SU-DHL-6 (cell line): ENCODE results near the gene TMEM138.
"Not testable (repeated sequence)": the region's sequence is repeated elsewhere in the genome, so short reads cannot be mapped to it uniquely, and the experiment has no call there.

ENCODE experiments used
- H2AFZ ChIP-seq: fragments of 200-600 bp; sonication (generic); 2 replicates; pipeline ENCODE4 v1.6.1; 2014; ENCODE audit warnings: low read depth, mild to moderate bottlenecking, moderate library complexity, mixed read lengths, antibody characterized with exemption, low read length; ENCODE audit not compliant: severe bottlenecking
- H3F3A ChIP-seq: fragments of 200-600 bp; shearing (Covaris generic); 2 replicates; pipeline ENCODE4 v1.6.0; 2016; ENCODE audit warnings: antibody characterized with exemption, mild to moderate bottlenecking; ENCODE audit not compliant: insufficient read depth
- H3K27ac ChIP-seq: fragments of 200-600 bp; sonication (generic); 2 replicates; pipeline ENCODE4 v1.5.1; 2016; ENCODE audit warnings: low read depth, mild to moderate bottlenecking, low read length, moderate library complexity, mixed read lengths
- H3K27me3 ChIP-seq: fragments of 200-600 bp; sonication (generic), shearing (Covaris generic); 2 replicates; pipeline ENCODE4 v1.6.0; 2014; ENCODE audit warnings: mild to moderate bottlenecking, low read length
- H3K36me3 ChIP-seq: fragments of 200-600 bp; sonication (generic); 2 replicates; pipeline ENCODE4 v1.6.1; 2014; ENCODE audit warnings: mild to moderate bottlenecking, low read length, mixed read lengths
- H3K4me2 ChIP-seq: fragments of 300-600, 200-600 bp; shearing (Covaris generic), sonication (generic); 2 replicates; pipeline ENCODE4 v1.6.0; 2014; ENCODE audit warnings: low read length, low read depth, mild to moderate bottlenecking; ENCODE audit not compliant: poor library complexity, severe bottlenecking
- H3K4me3 ChIP-seq: fragments of 200-600 bp; sonication (generic); 2 replicates; pipeline ENCODE4 v1.5.1; 2014; ENCODE audit warnings: antibody characterized with exemption, low read length, mild to moderate bottlenecking, mixed read lengths; ENCODE audit not compliant: insufficient read depth, poor library complexity, severe bottlenecking
- H3K79me2 ChIP-seq: fragments of 200-600 bp; sonication (generic); 2 replicates; pipeline ENCODE4 v1.6.1; 2014; ENCODE audit warnings: mild to moderate bottlenecking, low read length, moderate library complexity; ENCODE audit not compliant: insufficient read depth
- H3K9ac ChIP-seq: fragments of 200-600 bp; sonication (generic); 2 replicates; pipeline ENCODE4 v1.7.0; 2014; ENCODE audit warnings: mild to moderate bottlenecking, low read length
- H3K9me2 ChIP-seq: fragments of 200-600 bp; sonication (generic); replicated peaks from 2 replicates; pipeline ENCODE4 v1.6.1; 2014; ENCODE audit warnings: low read length; ENCODE audit not compliant: insufficient read depth
- H3K9me3 ChIP-seq: fragments of 200-600 bp; sonication (generic); 2 replicates; pipeline ENCODE4 v1.6.1; 2014; ENCODE audit warnings: low read length, mixed read lengths; ENCODE audit not compliant: insufficient read depth
- H4K20me1 ChIP-seq: fragments of 200-600 bp; sonication (generic); 2 replicates; pipeline ENCODE4 v1.6.1; 2014; ENCODE audit warnings: low read depth, mild to moderate bottlenecking, antibody characterized with exemption, low read length, moderate library complexity, mixed read lengths
- EZH2phosphoT487 ChIP-seq: fragments of 200-600 bp; sonication (generic), shearing (Covaris generic); conservative IDR thresholded peaks from 2 replicates; pipeline ENCODE4 v1.6.1; 2018; ENCODE audit warnings: mild to moderate bottlenecking, antibody characterized with exemption, low read length, moderate library complexity, mixed read lengths
- TF ChIP-seq, protein P1 (sequence below): fragments of 200-600 bp; sonication (generic); IDR thresholded peaks from one replicate; pipeline ENCODE4 v1.5.1; 2017; ENCODE audit warnings: antibody characterized with exemption, mild to moderate bottlenecking, low read length, moderate library complexity; ENCODE audit not compliant: insufficient read depth, poor library complexity, severe bottlenecking

Gene TMEM138

DNA sequence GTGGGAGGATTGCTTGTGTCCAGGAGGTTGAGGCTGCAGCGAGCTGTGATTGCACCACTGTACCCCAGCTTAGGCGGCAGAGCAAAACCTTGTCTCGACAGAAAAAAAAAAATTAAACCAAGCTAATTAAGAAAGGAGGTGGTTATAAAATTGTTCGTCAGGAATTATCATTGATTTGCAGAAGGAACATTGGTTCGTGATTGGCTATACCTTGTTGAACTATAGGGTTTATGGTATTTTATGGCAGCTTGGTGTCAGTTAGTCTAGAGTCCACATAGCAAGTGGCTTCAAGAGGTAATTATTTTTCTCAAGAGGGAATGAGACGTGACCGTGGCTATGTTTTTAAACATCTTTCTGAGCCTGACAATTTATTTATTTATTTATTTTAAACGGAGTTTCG, 18.7 kb downstream of the TMEM138 start:
- Histone ChIP-seq H3K36me3 (no peaks in the 10 kb centered on the region), H3K9me2 (no peaks in the 10 kb centered on the region), H3K9me3 (no peaks in the 10 kb centered on the region), H3K9ac (no peak overlapping the region), H4K20me1 (no peaks in the 10 kb centered on the region), H2AFZ (no peak overlapping the region), H3F3A (0 out of 2 replicates have a peak, but pooled peaks cover 7% of the 10 kb centered on the region), H3K4me3 (no peak overlapping the region), H3K4me2 (no peak overlapping the region), H3K79me2 (no peaks in the 10 kb centered on the region), H3K27me3 (no peaks in the 10 kb centered on the region), H3K27ac (no peak overlapping the region)
- no peak for TF ChIP-seq EZH2phosphoT487
- TF ChIP-seq, protein P1, sequence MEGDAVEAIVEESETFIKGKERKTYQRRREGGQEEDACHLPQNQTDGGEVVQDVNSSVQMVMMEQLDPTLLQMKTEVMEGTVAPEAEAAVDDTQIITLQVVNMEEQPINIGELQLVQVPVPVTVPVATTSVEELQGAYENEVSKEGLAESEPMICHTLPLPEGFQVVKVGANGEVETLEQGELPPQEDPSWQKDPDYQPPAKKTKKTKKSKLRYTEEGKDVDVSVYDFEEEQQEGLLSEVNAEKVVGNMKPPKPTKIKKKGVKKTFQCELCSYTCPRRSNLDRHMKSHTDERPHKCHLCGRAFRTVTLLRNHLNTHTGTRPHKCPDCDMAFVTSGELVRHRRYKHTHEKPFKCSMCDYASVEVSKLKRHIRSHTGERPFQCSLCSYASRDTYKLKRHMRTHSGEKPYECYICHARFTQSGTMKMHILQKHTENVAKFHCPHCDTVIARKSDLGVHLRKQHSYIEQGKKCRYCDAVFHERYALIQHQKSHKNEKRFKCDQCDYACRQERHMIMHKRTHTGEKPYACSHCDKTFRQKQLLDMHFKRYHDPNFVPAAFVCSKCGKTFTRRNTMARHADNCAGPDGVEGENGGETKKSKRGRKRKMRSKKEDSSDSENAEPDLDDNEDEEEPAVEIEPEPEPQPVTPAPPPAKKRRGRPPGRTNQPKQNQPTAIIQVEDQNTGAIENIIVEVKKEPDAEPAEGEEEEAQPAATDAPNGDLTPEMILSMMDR, result no peak

DNA sequence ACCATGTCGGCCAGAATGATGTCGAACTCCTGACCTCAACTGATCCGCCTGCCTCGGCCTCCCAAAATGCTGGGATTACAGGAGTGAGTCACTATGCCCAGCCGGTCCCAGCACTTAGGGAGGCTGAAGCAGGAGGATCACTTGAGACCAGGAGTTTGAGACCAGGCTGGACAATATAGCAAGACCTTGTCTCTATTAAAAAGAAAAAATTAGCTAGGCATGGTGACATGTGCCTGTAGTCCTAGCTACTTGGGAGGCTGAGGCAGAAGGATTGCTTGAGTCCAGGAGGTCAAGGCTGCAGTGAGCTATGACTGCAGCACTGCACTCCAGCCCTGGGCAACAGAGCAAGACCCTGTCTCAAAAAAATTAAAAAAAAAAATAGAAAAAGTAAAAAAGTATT, 21.7 kb downstream of the TMEM138 start:
- H3K4me2 ChIP-seq, H3K79me2 ChIP-seq, H3K9me2 ChIP-seq, H4K20me1 ChIP-seq, H3K27me3 ChIP-seq, H2AFZ ChIP-seq, H3F3A ChIP-seq, H3K9ac ChIP-seq, H3K9me3 ChIP-seq, H3K27ac ChIP-seq, H3K4me3 ChIP-seq, H3K36me3 ChIP-seq: not testable (repeated sequence)

DNA sequence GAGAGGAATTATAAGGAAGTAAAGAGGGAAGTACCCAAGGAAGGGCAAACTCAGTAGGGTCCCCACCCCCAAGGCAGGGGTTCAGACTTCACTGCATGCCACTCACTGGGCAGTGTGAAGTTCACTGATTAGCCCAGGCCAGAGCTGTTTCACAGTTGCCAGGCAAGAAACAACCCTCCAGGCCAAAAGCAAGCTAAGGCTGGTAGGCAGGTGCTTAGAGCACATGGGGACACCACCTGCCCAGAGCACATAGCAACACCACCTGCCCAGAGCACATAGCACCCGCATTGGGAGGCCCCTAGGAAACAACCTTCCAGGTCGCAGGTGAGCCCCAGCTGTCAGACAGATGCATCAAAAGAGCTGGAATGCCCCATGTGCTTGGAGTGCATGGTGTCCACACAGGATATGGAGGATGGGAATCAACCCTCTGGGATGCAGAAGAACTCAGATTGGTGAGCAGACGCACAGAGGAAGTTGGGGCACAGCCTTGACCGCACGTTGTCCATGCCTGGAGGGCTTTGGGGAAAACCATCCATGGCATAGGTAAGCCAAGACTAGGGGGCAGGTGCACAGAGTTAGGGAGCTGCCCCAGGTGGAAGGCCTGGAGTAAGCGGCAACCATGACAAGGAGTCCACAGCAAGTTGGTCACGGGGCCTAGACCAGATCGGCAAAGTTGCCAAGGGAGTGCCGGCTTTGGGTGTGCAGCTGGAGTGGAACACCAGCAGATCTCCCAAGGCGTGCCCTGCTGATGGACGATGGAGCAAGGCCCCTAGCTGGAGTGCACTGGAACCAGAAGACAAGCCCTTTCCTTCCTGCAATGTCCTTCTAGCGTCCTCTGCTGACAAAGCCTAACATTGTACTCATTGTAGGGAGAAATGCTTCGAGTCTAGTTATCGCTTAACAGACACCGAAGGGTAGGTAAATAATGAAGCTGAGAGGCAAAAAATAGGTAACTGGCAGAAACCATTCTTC, 22.4 kb downstream of the TMEM138 start:
- no peak overlapping the region for H3K4me2 ChIP-seq
- no peaks in the 10 kb centered on the region for H3K9me2 ChIP-seq
- H3K4me3 ChIP-seq, result no peak overlapping the region
- TF ChIP-seq, protein P1, result no peak
- no peak for TF ChIP-seq EZH2phosphoT487
- H3K79me2 ChIP-seq, result no peaks in the 10 kb centered on the region
- no peaks in the 10 kb centered on the region for H4K20me1 ChIP-seq
- 0 out of 2 replicates have a peak, but pooled peaks cover 2% of the 10 kb centered on the region for H3F3A ChIP-seq
- no peaks in the 10 kb centered on the region for H3K27me3 ChIP-seq
- no peak overlapping the region for H2AFZ ChIP-seq
- H3K9me3 ChIP-seq, result no peaks in the 10 kb centered on the region
- H3K27ac ChIP-seq, result 0 out of 2 replicates have a peak overlapping the region, but pooled peaks have one; percentile 5
- no peaks in the 10 kb centered on the region for H3K36me3 ChIP-seq
- no peak overlapping the region for H3K9ac ChIP-seq

- no peak overlapping the region for H3K4me2 ChIP-seq
- no peak overlapping the region for H2AFZ ChIP-seq
- H3K4me3 ChIP-seq, result no peak overlapping the region
- H3K36me3 ChIP-seq, result no peaks in the 10 kb centered on the region
- no peaks in the 10 kb centered on the region for H3K9me2 ChIP-seq
- H3K27ac ChIP-seq, result no peak overlapping the region
- H3K9ac ChIP-seq, result no peak overlapping the region
- no peaks in the 10 kb centered on the region for H3K79me2 ChIP-seq
- no peaks in the 10 kb centered on the region for H4K20me1 ChIP-seq
- TF ChIP-seq, protein P1, result no peak
- TF ChIP-seq EZH2phosphoT487, result no peak
- no peaks in the 10 kb centered on the region for H3K27me3 ChIP-seq
- no peaks in the 10 kb centered on the region for H3F3A ChIP-seq
- H3K9me3 ChIP-seq, result no peaks in the 10 kb centered on the region
Observed at GRCh38 chr11:61390161-61390560, 28.0 kb downstream of the TMEM138 start.
